ENCODE data around the gene HOXC10. TPM values are rescaled to one million over a fixed set of nuclear protein-coding genes. Genes with fewer than 3 reads are reported as not detected.

Gene HOXC10
- total RNA-seq, 1 donor from 2014 or later, result not detected

GRCh38 chr12:53951577-53952334, 33.2 kb upstream of the HOXC10 start:
- no peak overlapping the region for H3K4me3 Mint-ChIP-seq (ENCODE audit: unreplicated experiment)
- H3K36me3 Mint-ChIP-seq (ENCODE audit: unreplicated experiment), result no peaks in the 10 kb centered on the region
- peaks cover 92% of the 10 kb centered on the region for H3K27me3 Mint-ChIP-seq (ENCODE audit: unreplicated experiment)
- no peaks in the 10 kb centered on the region for H3K9me3 Mint-ChIP-seq (ENCODE audit: unreplicated experiment)
- no peak overlapping the region for H3K27ac Mint-ChIP-seq (ENCODE audit: unreplicated experiment)
- TF ChIP-seq, protein P1, sequence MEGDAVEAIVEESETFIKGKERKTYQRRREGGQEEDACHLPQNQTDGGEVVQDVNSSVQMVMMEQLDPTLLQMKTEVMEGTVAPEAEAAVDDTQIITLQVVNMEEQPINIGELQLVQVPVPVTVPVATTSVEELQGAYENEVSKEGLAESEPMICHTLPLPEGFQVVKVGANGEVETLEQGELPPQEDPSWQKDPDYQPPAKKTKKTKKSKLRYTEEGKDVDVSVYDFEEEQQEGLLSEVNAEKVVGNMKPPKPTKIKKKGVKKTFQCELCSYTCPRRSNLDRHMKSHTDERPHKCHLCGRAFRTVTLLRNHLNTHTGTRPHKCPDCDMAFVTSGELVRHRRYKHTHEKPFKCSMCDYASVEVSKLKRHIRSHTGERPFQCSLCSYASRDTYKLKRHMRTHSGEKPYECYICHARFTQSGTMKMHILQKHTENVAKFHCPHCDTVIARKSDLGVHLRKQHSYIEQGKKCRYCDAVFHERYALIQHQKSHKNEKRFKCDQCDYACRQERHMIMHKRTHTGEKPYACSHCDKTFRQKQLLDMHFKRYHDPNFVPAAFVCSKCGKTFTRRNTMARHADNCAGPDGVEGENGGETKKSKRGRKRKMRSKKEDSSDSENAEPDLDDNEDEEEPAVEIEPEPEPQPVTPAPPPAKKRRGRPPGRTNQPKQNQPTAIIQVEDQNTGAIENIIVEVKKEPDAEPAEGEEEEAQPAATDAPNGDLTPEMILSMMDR (IDR thresholded peaks at IDR 0.05), result no peak
- peaks cover 8% of the 10 kb centered on the region for H3K4me1 Mint-ChIP-seq (ENCODE audit: unreplicated experiment)
- DNase-seq (ENCODE audit: extremely low spot score, unreplicated experiment), result no peak

DNA sequence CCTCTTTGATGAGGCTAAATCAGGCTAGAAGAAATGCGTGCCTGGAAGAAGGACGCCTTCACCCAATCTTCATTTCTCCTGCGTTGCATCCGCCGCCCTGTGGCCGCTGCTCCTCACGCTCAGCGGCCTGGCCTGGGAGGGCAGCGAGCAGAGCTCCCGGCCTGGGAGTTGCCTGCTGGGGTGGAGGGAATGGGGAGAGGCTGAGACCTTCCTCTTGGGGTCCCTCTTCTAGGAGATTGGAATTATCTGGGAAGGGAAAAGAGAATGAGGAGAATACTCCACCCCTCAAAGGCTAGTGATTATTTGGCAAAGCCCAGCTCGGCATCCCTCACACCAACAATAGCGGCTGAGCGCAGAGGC, 32.6 kb upstream of the HOXC10 start:
- TF ChIP-seq, protein P1 (IDR thresholded peaks at IDR 0.05), result no peak
- no peak overlapping the region for H3K4me3 Mint-ChIP-seq (ENCODE audit: unreplicated experiment)

DNA sequence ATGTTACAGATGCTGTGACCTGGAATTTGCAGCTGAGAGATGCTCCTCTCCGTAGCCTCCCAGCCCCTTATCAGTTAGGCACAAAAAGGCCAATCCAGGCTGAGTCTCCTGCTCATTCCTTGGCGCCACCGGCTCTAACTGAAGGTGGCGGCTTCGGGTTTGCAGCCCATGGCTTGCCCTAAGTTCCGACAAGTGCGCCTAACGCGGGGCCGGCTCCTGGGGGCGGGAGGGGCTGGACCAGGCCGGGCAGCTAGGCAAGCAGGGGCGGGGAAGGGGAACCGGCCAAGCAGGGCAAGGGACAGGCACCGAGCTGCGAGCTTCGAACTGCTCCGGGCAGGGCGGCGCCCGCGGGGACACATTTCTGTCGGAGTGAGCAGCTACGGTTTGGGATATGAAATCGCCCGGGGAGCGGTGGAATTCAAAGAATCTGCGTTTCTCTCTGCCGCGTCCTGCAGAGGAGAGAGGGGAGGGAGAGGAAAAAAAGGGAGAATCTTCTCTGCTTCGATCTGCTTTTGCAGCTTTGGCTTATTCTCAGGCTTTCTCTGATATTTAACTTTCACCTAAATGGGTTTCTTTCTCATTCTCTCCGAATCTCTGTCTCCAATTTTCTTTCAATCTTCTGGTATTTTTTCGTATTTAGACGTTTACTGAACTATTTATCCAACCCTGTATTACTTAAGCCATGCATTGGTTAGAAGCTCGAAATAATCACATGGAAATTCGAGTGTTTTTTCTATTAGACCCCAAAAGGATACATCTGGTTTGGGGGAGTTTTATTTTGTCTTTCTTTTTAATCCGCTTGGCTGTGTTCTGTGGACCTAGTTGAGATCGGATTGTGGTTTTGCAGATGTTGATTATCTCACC, 31.8 kb upstream of the HOXC10 start:
- Mint-ChIP-seq H3K27me3 (ENCODE audit: unreplicated experiment) (peaks cover 92% of the 10 kb centered on the region), H3K4me1 (ENCODE audit: unreplicated experiment) (peaks cover 8% of the 10 kb centered on the region), H3K9me3 (ENCODE audit: unreplicated experiment) (no peaks in the 10 kb centered on the region), H3K36me3 (ENCODE audit: unreplicated experiment) (no peaks in the 10 kb centered on the region), H3K4me3 (ENCODE audit: unreplicated experiment) (peak overlapping the region; percentile 15), H3K27ac (ENCODE audit: unreplicated experiment) (no peak overlapping the region)
- DNase-seq (ENCODE audit: extremely low spot score, unreplicated experiment), result no peak
- TF ChIP-seq, protein P1 (IDR thresholded peaks at IDR 0.05), result no peak

More for the DNA sequence above, 32.6 kb upstream of the HOXC10 start:
- DNase-seq (ENCODE audit: extremely low spot score, unreplicated experiment), result no peak
- Mint-ChIP-seq H3K4me1 (ENCODE audit: unreplicated experiment) (peaks cover 8% of the 10 kb centered on the region), H3K36me3 (ENCODE audit: unreplicated experiment) (no peaks in the 10 kb centered on the region), H3K27ac (ENCODE audit: unreplicated experiment) (no peak overlapping the region), H3K9me3 (ENCODE audit: unreplicated experiment) (no peaks in the 10 kb centered on the region), H3K27me3 (ENCODE audit: unreplicated experiment) (peaks cover 93% of the 10 kb centered on the region)

- Mint-ChIP-seq H3K9me3 (ENCODE audit: unreplicated experiment) (no peaks in the 10 kb centered on the region), H3K4me3 (ENCODE audit: unreplicated experiment) (no peak overlapping the region), H3K27me3 (ENCODE audit: unreplicated experiment) (peaks cover 91% of the 10 kb centered on the region), H3K36me3 (ENCODE audit: unreplicated experiment) (no peaks in the 10 kb centered on the region), H3K4me1 (ENCODE audit: unreplicated experiment) (peaks cover 8% of the 10 kb centered on the region), H3K27ac (ENCODE audit: unreplicated experiment) (no peak overlapping the region)
- DNase-seq (ENCODE audit: extremely low spot score, unreplicated experiment), result no peak
- TF ChIP-seq, protein P1 (IDR thresholded peaks at IDR 0.05), result no peak
Observed at GRCh38 chr12:53953831-53954693, 30.9 kb upstream of the HOXC10 start.

Measured in osteocyte (in vitro differentiated cells).